IPS-20b (cell line): Measurements from ENCODE around the gene ELL2.
A peak's percentile ranks its signal among the peaks of the same experiment; 100 is the strongest.

Experiments
- H3K27ac ChIP-seq: one replicate; pipeline ENCODE4 v1.5.1; 2013; ENCODE audit warnings: low read length
- H3K27me3 ChIP-seq: 2 replicates; pipeline ENCODE4 v1.6.1; 2013; ENCODE audit warnings: mild to moderate bottlenecking, low read length, inconsistent platforms; ENCODE audit not compliant: insufficient read depth
- H3K36me3 ChIP-seq: 2 replicates; pipeline ENCODE4 v1.6.1; 2013; ENCODE audit warnings: low read depth, mild to moderate bottlenecking, inconsistent platforms, low read length, moderate library complexity; ENCODE audit not compliant: insufficient read depth
- H3K4me1 ChIP-seq: 2 replicates; pipeline ENCODE4 v1.6.1; 2013; ENCODE audit warnings: mild to moderate bottlenecking, control low read depth, inconsistent platforms, low read length, moderate library complexity; ENCODE audit not compliant: insufficient read depth
- H3K4me3 ChIP-seq: 2 replicates; pipeline ENCODE4 v1.5.1; 2013; ENCODE audit warnings: mild to moderate bottlenecking, low read length, inconsistent platforms
- H3K9ac ChIP-seq: 2 replicates; pipeline ENCODE4 v1.6.1; 2013; ENCODE audit warnings: low read depth, mild to moderate bottlenecking, inconsistent platforms, low read length, moderate library complexity
- H3K9me3 ChIP-seq: 2 replicates; pipeline ENCODE4 v1.6.1; 2013; ENCODE audit warnings: mild to moderate bottlenecking, low read depth, low read length, inconsistent platforms; ENCODE audit not compliant: insufficient read depth

ELL2 gene

GRCh38 chr5:95961617-95962474 lies at the start of gene ELL2:
Gene ELL2 (minus strand): TSS chr5:95961851. CDS start chr5:95961721, 130 bp downstream.
- Histone ChIP-seq H3K36me3 (no peaks in the 10 kb centered on the region), H3K4me1 (peaks cover 48% of the 10 kb centered on the region), H3K9me3 (no peaks in the 10 kb centered on the region), H3K27me3 (peaks cover 21% of the 10 kb centered on the region), H3K9ac (peak within 1 kb of the TSS; percentile 85; the same call in 1 of the 2 replicates), H3K27ac (peak within 1 kb of the TSS; percentile 64), H3K4me3 (peak within 1 kb of the TSS; percentile 89)

- H3K9me3 ChIP-seq = no peaks in the 10 kb centered on the region
- no peak overlapping the region for H3K27ac ChIP-seq
- no peak overlapping the region for H3K4me3 ChIP-seq
- H3K36me3 ChIP-seq = no peaks in the 10 kb centered on the region
- H3K9ac ChIP-seq = no peak overlapping the region
- H3K27me3 ChIP-seq = no peaks in the 10 kb centered on the region
- no peaks in the 10 kb centered on the region for H3K4me1 ChIP-seq
Measured at GRCh38 chr5:96008987-96009647, 47.5 kb upstream of the ELL2 start.

- Histone ChIP-seq H3K4me1 (no peaks in the 10 kb centered on the region), H3K27me3 (no peaks in the 10 kb centered on the region), H3K27ac (no peak overlapping the region), H3K36me3 (no peaks in the 10 kb centered on the region), H3K4me3 (no peak overlapping the region), H3K9me3 (no peaks in the 10 kb centered on the region), H3K9ac (no peak overlapping the region)
Measured at GRCh38 chr5:96008487-96008886, 46.8 kb upstream of the ELL2 start.

- Histone ChIP-seq H3K4me1 (no peaks in the 10 kb centered on the region), H3K9ac (no peak overlapping the region), H3K9me3 (no peaks in the 10 kb centered on the region), H3K27ac (no peak overlapping the region), H3K27me3 (no peaks in the 10 kb centered on the region), H3K4me3 (no peak overlapping the region), H3K36me3 (no peaks in the 10 kb centered on the region)
Measured at GRCh38 chr5:96007051-96007450, 45.4 kb upstream of the ELL2 start.

- H3K9ac ChIP-seq = no peak overlapping the region
- no peak overlapping the region for H3K27ac ChIP-seq
Measured at GRCh38 chr5:96006291-96006690, 44.6 kb upstream of the ELL2 start.

GRCh38 chr5:96004754-96005153 lies 43.1 kb upstream of the ELL2 start:
- Histone ChIP-seq H3K4me1 (no peaks in the 10 kb centered on the region), H3K27ac (no peak overlapping the region), H3K9ac (no peak overlapping the region)

More at GRCh38 chr5:96006291-96006690, 44.6 kb upstream of the ELL2 start:
- H3K36me3 ChIP-seq = no peaks in the 10 kb centered on the region
- H3K4me3 ChIP-seq = no peak overlapping the region
- H3K4me1 ChIP-seq = no peaks in the 10 kb centered on the region
- no peaks in the 10 kb centered on the region for H3K9me3 ChIP-seq
- no peaks in the 10 kb centered on the region for H3K27me3 ChIP-seq

GRCh38 chr5:96004087-96004486 lies 42.4 kb upstream of the ELL2 start:
- no peaks in the 10 kb centered on the region for H3K9me3 ChIP-seq
- H3K4me3 ChIP-seq = no peak overlapping the region
- H3K4me1 ChIP-seq = no peaks in the 10 kb centered on the region
- no peaks in the 10 kb centered on the region for H3K27me3 ChIP-seq
- no peak overlapping the region for H3K27ac ChIP-seq
- H3K36me3 ChIP-seq = no peaks in the 10 kb centered on the region
- H3K9ac ChIP-seq = no peak overlapping the region

More at GRCh38 chr5:96004754-96005153, 43.1 kb upstream of the ELL2 start:
- H3K9me3 ChIP-seq = no peaks in the 10 kb centered on the region
- no peak overlapping the region for H3K4me3 ChIP-seq
- no peaks in the 10 kb centered on the region for H3K36me3 ChIP-seq
- no peaks in the 10 kb centered on the region for H3K27me3 ChIP-seq

GRCh38 chr5:96001262-96001661 lies 39.6 kb upstream of the ELL2 start:
- Histone ChIP-seq H3K9me3 (no peaks in the 10 kb centered on the region), H3K4me1 (no peaks in the 10 kb centered on the region), H3K27ac (no peak overlapping the region), H3K4me3 (no peak overlapping the region), H3K36me3 (no peaks in the 10 kb centered on the region), H3K27me3 (no peaks in the 10 kb centered on the region), H3K9ac (no peak overlapping the region)

GRCh38 chr5:96000308-96000707 lies 38.7 kb upstream of the ELL2 start:
- H3K4me3 ChIP-seq = no peak overlapping the region
- H3K9me3 ChIP-seq = no peaks in the 10 kb centered on the region
- H3K36me3 ChIP-seq = no peaks in the 10 kb centered on the region
- no peaks in the 10 kb centered on the region for H3K27me3 ChIP-seq
- H3K27ac ChIP-seq = no peak overlapping the region
- H3K9ac ChIP-seq = no peak overlapping the region
- no peaks in the 10 kb centered on the region for H3K4me1 ChIP-seq

- Histone ChIP-seq H3K9ac (no peak overlapping the region), H3K36me3 (no peaks in the 10 kb centered on the region), H3K4me3 (no peak overlapping the region), H3K9me3 (no peaks in the 10 kb centered on the region), H3K27ac (no peak overlapping the region), H3K27me3 (no peaks in the 10 kb centered on the region), H3K4me1 (no peaks in the 10 kb centered on the region)
Measured at GRCh38 chr5:95996904-95997723, 35.5 kb upstream of the ELL2 start.

GRCh38 chr5:95995962-95996489 lies 34.4 kb upstream of the ELL2 start:
- Histone ChIP-seq H3K36me3 (no peaks in the 10 kb centered on the region), H3K9ac (no peak overlapping the region), H3K9me3 (no peaks in the 10 kb centered on the region)

More at GRCh38 chr5:95995962-95996489, 34.4 kb upstream of the ELL2 start:
- H3K4me3 ChIP-seq = no peak overlapping the region
- H3K4me1 ChIP-seq = no peaks in the 10 kb centered on the region
- H3K27me3 ChIP-seq = no peaks in the 10 kb centered on the region
- H3K27ac ChIP-seq = no peak overlapping the region
